ENCODE data around the gene HTR6.

The HTR6 gene

DNA sequence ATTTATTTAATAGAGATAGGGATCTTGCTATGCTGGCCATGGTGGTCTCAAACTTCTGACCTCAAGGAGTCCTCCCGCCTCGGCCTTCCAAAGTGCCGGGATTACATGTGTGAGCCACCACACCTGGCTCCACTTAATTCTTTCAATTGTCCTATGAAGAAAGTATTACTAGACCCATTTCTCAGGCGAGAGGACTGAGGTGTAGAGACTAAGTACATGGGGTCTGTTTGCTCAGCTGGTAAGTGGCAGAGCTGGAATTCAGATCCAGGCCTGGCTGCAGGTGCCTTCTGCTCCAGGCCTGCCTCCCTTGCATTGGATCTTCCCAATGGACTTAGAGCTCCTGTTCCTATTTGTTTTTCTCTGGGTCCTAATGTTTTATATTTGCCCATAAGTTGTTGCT is 55.5 kb downstream of the HTR6 start:
- Histone ChIP-seq H3K4me2 (ENCODE audit: low read depth, low read length, poor library complexity, severe bottlenecking) (no peak overlapping the region), H4K20me1 (ENCODE audit: insufficient read depth, low read length, poor library complexity, severe bottlenecking) (no peaks in the 10 kb centered on the region), H3K79me2 (ENCODE audit: insufficient read depth, low read length) (no peaks in the 10 kb centered on the region), H2AFZ (ENCODE audit: low read length) (no peak overlapping the region), H3K9me3 (ENCODE audit: insufficient read depth, low read depth, low read length) (no peaks in the 10 kb centered on the region), H3F3A (ENCODE audit: low read depth) (no peaks in the 10 kb centered on the region), H3K4me3 (ENCODE audit: low read length, poor library complexity, severe bottlenecking) (no peak overlapping the region), H3K36me3 (ENCODE audit: insufficient read depth, low read length) (no peaks in the 10 kb centered on the region), H3K9ac (ENCODE audit: low read depth, low read length, poor library complexity, severe bottlenecking) (no peak overlapping the region), H3K4me1 (ENCODE audit: insufficient read depth, low read length, poor library complexity, severe bottlenecking) (no peaks in the 10 kb centered on the region), H3K9me2 (replicated peaks; ENCODE audit: low read depth, low read length) (no peaks in the 10 kb centered on the region), H3K27me3 (ENCODE audit: insufficient read depth, low read length, poor library complexity, severe bottlenecking) (no peaks in the 10 kb centered on the region)
- TF ChIP-seq EZH2phosphoT487 (IDR thresholded peaks at IDR 0.05; ENCODE audit: borderline replicate concordance): no peak
- TF ChIP-seq, protein P1, sequence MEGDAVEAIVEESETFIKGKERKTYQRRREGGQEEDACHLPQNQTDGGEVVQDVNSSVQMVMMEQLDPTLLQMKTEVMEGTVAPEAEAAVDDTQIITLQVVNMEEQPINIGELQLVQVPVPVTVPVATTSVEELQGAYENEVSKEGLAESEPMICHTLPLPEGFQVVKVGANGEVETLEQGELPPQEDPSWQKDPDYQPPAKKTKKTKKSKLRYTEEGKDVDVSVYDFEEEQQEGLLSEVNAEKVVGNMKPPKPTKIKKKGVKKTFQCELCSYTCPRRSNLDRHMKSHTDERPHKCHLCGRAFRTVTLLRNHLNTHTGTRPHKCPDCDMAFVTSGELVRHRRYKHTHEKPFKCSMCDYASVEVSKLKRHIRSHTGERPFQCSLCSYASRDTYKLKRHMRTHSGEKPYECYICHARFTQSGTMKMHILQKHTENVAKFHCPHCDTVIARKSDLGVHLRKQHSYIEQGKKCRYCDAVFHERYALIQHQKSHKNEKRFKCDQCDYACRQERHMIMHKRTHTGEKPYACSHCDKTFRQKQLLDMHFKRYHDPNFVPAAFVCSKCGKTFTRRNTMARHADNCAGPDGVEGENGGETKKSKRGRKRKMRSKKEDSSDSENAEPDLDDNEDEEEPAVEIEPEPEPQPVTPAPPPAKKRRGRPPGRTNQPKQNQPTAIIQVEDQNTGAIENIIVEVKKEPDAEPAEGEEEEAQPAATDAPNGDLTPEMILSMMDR (conservative IDR thresholded peaks at IDR 0.05; ENCODE audit: low read length): no peak

DNA sequence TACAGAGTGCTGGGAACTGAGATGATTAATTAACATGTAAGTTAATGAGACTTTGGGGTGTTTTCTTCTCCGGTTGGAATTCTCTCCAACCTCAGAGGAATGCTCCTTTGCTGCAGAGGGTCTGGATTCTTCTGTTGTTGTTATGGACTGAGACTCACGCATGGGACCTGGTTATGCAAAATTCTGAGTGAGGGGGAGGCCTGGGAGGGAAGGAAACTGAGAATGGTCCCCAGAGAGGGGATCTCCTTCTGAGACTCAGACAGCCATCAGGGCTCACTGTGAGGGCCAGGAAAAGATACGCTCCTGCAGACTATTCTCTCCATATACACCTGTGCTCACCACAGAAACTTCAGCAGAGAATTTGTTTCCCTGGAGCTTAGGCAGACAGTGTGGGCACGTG is 56.3 kb downstream of the HTR6 start:
- no peaks in the 10 kb centered on the region for H3K79me2 ChIP-seq (ENCODE audit: insufficient read depth, low read length)
- TF ChIP-seq, protein P1 (conservative IDR thresholded peaks at IDR 0.05; ENCODE audit: low read length): no peak
- no peak for TF ChIP-seq EZH2phosphoT487 (IDR thresholded peaks at IDR 0.05; ENCODE audit: borderline replicate concordance)
- no peaks in the 10 kb centered on the region for H3K36me3 ChIP-seq (ENCODE audit: insufficient read depth, low read length)
- no peak overlapping the region for H3K4me2 ChIP-seq (ENCODE audit: low read depth, low read length, poor library complexity, severe bottlenecking)
- no peak overlapping the region for H2AFZ ChIP-seq (ENCODE audit: low read length)
- H3K27me3 ChIP-seq (ENCODE audit: insufficient read depth, low read length, poor library complexity, severe bottlenecking): no peaks in the 10 kb centered on the region
- H3K9me2 ChIP-seq (replicated peaks; ENCODE audit: low read depth, low read length): no peaks in the 10 kb centered on the region
- H4K20me1 ChIP-seq (ENCODE audit: insufficient read depth, low read length, poor library complexity, severe bottlenecking): no peaks in the 10 kb centered on the region
- H3K4me3 ChIP-seq (ENCODE audit: low read length, poor library complexity, severe bottlenecking): no peak overlapping the region
- H3F3A ChIP-seq (ENCODE audit: low read depth): no peaks in the 10 kb centered on the region
- no peaks in the 10 kb centered on the region for H3K4me1 ChIP-seq (ENCODE audit: insufficient read depth, low read length, poor library complexity, severe bottlenecking)
- no peaks in the 10 kb centered on the region for H3K9me3 ChIP-seq (ENCODE audit: insufficient read depth, low read depth, low read length)
- H3K9ac ChIP-seq (ENCODE audit: low read depth, low read length, poor library complexity, severe bottlenecking): no peak overlapping the region

DNA sequence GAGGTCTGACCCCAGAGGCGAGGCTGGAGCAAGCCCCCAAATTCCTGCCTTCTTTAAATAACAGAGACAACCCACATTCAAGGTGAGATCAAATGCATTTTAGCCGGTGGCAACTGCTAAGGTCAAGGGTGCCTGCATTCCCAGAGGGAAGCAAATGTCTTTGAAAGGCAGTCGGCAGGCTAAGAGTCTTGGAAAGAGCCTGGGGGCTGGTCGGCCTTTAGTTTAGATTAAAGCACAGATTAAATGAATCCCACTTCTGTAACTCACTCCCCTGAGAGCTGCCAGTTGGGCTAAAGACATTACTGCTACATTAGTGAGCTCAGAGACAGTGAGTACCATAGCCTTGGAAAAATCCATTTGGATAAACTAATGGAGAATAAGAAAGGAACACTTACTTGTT is 59.2 kb downstream of the HTR6 start:
- no peaks in the 10 kb centered on the region for H3K4me1 ChIP-seq (ENCODE audit: insufficient read depth, low read length, poor library complexity, severe bottlenecking)
- H3F3A ChIP-seq (ENCODE audit: low read depth): no peaks in the 10 kb centered on the region
- H2AFZ ChIP-seq (ENCODE audit: low read length): no peak overlapping the region
- no peak overlapping the region for H3K4me2 ChIP-seq (ENCODE audit: low read depth, low read length, poor library complexity, severe bottlenecking)
- H3K9me2 ChIP-seq (replicated peaks; ENCODE audit: low read depth, low read length): no peaks in the 10 kb centered on the region
- no peak overlapping the region for H3K9ac ChIP-seq (ENCODE audit: low read depth, low read length, poor library complexity, severe bottlenecking)
- no peaks in the 10 kb centered on the region for H3K27me3 ChIP-seq (ENCODE audit: insufficient read depth, low read length, poor library complexity, severe bottlenecking)
- no peaks in the 10 kb centered on the region for H3K79me2 ChIP-seq (ENCODE audit: insufficient read depth, low read length)
- TF ChIP-seq, protein P1 (conservative IDR thresholded peaks at IDR 0.05; ENCODE audit: low read length): no peak
- no peak for TF ChIP-seq EZH2phosphoT487 (IDR thresholded peaks at IDR 0.05; ENCODE audit: borderline replicate concordance)
- no peaks in the 10 kb centered on the region for H3K36me3 ChIP-seq (ENCODE audit: insufficient read depth, low read length)
- no peak overlapping the region for H3K4me3 ChIP-seq (ENCODE audit: low read length, poor library complexity, severe bottlenecking)
- H3K9me3 ChIP-seq (ENCODE audit: insufficient read depth, low read depth, low read length): no peaks in the 10 kb centered on the region
- no peaks in the 10 kb centered on the region for H4K20me1 ChIP-seq (ENCODE audit: insufficient read depth, low read length, poor library complexity, severe bottlenecking)

Measured in Loucy (cell line).